Skeletal muscle cell (primary cell): Measurements from ENCODE around the gene CAMSAP1.

ENCODE experiments used
- DNase-seq: peaks from one replicate; pipeline ENCODE4 v3.0.0-alpha.2; 2010; ENCODE audit warnings: low read depth
- H3K4me3 ChIP-seq: 2 replicates; pipeline ENCODE4 v1.5.1; 2011; ENCODE audit warnings: low read depth, mild to moderate bottlenecking, control low read depth, low read length, moderate library complexity

Gene CAMSAP1

DNA sequence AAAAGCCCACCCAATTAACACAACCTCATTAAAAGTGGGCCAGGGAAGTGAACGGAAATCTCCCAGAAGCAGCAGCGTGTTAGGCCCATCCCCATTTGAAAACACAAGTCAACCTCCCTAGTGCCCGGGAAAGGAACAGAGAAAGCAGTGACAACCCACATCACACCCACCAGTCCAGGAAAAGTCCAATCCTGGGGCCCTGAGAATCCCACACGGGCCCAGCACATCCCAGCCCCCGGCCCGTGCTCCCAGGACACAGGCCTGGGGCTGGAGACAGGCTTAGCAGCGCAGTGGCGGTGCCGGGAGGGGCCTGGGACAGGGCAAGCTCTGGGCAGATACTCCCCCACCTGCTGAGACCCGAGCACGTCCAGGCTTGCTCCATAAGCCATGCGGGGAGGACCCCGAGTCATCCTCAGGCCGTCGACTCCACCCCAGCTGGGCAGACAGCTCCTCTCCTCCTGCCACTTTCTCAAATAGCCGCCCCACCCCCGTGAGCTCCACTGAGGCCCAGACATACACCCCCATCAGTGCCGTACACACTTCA, 104.4 kb downstream of the CAMSAP1 start:
- DNase-seq = no peak
- H3K4me3 ChIP-seq = no peak overlapping the region

DNA sequence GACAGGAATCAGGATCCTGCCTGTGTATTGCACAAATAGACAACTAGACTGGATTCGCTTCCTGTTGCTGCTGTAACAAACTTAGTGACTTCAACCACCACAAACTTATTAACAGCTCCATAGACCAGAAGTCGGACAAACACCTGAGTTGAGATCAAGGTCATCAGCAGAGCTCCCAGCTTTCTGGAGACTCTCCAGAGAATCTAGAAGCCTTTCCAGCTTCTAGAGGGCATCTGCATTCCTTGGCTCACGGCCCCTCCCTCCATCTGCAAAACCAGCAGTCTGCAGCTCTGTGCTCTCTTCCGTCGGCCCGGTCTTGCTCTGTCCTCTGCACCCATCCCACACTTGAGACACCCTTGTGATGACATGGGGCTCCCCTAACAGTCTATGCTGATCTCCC, 106.3 kb downstream of the CAMSAP1 start:
- H3K4me3 ChIP-seq = no peak overlapping the region

DNA sequence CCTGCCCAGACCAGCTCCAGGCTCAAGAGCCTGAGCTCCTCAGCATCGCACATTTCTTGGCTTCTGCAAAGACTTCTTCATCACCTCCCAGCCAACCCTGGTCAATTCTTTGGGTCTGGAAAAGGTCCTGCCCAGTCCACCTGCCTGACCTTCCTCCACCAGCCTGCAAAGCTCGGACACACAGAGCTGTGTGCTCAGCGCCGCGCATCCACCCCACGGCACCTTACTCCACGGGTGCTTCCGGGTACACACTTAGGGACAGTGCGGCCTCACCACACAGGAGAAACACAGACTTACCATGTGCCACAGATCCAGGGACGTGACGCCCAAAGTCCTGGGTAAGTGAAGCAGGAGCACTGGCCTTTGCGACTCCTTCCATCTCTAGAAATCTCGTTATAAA, 108.1 kb downstream of the CAMSAP1 start:
- no peak for DNase-seq

More for the DNA sequence above, 106.3 kb downstream of the CAMSAP1 start:
- DNase-seq = no peak

DNA sequence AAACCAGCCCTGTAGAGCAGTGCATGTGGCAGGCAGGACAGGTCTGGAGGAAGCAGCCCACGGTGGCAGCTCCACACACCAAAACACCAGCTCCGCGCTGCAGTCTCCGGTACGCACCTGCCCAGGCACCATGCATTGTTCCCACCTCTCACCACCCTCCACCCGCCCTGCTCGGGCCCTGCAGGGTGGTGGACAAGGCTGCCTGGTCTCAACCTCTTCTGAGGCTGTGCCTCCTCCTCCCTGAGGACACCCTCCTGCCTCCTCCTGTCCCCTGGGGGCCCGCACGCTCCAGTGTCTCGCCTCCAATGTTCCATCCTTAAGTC, 109.1 kb downstream of the CAMSAP1 start:
- DNase-seq = no peak
- no peak overlapping the region for H3K4me3 ChIP-seq

More for the DNA sequence above, 108.1 kb downstream of the CAMSAP1 start:
- H3K4me3 ChIP-seq = no peak overlapping the region

DNA sequence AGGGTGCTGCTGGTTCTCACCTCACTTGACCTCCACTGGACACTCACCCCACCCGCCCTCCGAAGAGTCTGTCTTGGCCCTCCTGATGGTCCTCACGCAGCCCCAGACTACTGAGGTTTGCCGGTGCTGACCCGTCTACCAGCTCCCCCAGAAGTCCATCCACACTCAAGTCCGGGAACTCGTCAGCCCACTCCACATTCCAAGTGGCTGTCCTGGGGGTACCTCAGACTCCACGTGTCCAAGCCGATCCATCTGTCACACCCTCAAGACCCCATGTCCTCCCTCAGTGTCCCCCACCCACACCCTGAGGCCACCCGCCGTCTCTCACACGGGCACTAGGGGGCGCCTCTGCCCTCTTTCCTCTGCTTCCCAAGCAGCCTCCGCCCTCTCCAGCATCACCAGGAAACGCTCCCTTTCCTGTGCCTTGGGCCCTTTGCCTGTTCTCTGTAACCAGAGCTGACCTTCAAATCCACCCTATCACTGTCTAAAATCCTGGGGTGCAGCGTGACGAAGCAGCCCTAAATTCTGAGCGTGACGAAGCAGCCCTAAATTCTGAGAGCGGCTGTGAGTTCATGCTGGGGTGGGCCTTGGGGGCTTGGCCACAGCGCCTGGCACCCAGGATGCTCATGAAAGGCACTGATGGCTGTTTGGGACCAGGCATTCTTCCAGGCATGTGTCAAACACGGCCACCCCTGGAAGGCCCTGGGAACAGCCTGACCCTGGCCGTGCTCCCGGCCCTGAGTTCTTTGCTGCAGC, 109.7 kb downstream of the CAMSAP1 start:
- H3K4me3 ChIP-seq = no peak overlapping the region
- DNase-seq = no peak

DNA sequence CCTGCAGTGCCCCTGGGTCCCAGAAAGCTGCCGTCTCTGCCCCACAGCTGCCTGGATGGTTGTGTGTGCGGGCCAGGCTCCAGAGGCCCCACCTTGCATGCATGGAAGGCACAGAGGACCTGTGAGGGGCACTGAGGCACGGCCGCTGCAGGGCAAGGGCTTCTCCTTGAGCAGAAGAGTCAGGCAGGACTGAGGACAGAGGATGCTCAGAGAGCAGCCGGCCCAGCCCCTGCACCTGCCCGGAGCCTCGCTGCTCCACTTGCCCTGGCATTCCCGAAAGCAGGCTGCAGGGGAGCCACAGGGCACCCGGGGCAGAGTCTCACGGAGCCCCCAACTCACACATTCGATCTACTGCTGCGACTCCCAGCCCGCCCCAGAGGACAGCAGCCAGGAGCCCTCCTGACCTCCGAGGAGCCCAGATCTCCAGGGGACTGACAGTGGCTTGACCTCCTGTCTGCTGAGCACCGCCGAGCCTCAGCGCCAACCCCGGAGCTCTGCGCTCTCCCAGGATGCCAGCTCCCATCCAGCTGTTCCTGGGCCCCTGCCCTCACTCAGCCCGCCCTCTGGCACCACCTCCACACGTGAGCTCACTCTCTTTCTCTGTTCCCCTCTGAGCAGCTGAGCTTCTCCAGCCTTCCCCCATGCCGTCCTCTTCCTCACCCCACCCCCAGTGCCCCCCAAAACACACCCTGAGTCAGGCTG, 110.4 kb downstream of the CAMSAP1 start:
- H3K4me3 ChIP-seq = no peak overlapping the region
- no peak for DNase-seq

DNA sequence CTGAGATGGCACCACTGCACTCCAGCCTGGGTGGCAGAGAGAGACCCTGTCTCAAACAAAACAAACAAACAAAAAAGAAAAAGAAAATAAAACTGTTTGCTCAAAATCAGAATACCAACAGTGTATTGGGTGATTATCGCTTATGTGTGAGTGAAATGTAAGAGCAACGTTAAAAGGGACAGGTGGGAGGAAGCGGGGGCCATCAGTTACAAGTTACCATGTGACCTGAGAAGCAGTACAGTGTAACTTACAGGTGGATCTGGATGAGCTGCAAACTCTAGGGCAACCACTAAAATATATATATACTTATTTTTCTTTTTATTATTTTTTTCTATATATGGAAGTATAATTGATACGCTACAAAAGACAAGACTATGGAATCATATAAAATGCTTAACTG, 112.0 kb downstream of the CAMSAP1 start:
- DNase-seq = no peak
- no peak overlapping the region for H3K4me3 ChIP-seq

DNA sequence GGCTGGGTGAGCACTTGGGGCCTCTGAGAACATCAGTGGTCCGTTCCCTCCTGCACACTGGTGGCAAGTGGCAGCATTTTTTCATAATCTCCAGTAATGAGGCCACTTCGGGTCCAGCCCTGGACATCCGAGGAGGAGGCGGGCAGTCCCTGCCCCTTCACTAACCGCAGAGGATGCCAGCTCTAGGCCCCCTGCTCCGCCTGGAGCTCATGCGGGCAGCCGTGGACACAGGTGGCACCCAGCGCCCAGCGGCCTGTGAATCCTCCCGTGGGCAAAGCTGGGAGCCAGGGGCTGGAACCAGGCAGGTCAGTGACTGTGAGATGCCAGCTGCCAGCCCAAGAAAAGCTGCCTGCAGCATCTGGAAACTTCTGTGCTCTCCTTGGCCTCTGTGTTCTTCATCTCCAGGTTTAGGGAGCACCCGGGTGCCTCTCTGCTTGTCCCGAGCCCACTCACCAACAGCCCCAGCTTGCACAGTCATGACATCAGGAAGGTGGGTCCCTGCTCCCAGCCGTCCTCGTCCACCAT, 112.9 kb downstream of the CAMSAP1 start:
- no peak for DNase-seq
- H3K4me3 ChIP-seq = no peak overlapping the region

DNA sequence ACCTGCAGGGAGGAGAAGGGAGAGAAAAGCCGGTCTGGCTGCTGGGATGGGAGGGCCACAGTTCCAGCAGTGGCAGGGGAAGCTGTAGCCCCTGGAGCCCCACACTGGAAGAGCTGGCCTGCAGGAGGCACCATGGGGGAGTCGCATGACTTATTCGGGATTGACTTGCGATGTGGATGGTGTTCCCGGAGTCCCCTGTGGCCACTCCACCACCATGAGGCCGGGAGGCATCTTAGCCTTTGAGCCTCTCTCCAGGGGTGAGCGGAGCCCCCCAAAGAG, 113.3 kb downstream of the CAMSAP1 start:
- no peak overlapping the region for H3K4me3 ChIP-seq
- no peak for DNase-seq

DNA sequence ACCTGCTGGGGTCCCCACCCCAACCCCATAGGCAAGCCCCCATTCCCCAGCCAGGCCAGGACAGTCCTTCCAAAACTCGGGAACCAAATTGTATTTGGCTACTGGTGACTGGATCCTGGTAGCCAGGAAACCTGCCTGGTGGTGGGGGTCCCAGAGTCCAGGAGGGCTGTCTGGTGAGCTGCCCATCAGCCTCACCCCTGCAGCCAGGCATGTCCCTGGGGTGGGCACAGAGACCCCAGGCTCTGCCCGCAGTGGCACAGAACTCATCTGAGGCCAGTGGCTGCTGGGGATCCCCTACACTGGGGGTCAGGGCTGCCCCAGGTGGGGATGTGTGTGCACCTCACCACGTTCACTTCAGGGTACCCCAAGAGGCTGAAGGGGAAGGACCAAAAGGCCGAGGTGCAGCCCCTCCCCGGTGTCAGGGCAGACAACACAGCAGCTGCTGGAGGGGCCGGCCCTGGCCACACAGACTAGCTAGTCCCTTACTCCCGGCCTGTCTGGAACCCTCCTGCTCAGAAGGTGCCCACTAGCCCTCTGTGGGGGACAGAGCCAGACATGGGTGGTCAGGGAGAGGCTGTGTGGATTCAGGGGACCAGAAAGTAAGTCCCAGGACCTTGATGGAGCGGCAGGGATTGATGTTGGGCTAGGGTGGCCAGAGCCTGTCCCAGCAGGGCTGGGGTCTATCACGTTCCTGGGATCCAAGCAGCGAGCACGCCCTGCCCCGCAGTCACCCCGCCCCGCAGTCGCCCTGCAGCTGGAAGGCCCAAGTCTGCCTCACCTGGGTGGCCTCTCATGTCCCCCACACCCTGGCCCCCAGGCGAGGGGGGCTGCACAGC, 113.9 kb downstream of the CAMSAP1 start:
- no peak overlapping the region for H3K4me3 ChIP-seq
- DNase-seq = no peak

DNA sequence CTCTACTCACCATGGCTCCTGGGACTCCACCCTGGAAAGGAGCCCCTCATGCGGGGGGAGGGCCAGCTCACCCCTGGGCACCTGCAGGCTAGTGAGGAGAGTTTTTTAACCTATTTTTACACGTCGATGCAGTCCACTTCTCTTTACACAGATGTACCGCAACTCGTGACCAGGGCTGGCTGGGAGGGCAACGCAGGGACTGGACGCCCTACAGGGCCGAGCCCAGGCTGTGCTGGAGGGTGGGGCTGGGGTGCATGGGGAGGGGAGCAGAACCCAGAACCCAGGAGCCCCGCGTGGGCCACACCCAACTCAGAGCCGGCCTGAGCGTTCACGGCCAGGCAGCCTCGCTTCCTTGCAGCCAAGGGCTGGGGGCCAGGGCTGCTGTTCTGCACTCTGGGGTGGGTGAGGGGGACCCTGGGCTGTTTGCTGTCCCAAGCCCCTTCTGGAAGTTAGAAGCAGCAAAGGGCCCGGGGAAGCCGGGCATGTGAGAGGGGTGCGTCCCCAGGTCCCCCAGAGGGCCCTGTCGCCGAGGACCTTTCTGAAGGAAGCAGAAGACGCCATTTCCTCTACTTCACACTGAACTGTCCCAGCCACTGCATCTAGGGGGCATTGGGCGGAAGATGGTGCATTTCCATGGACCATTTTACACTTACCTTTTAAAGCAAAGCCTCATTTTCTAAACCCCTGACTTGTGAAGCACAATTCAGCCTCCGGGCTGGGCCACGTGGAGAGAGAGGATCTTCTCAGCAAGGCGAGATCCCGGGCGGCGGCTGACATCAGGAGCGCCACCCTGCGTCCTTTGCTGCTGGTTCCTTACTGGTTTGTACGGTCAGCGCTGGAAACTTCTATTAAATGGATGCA, 114.8 kb downstream of the CAMSAP1 start:
- no peak for DNase-seq
- H3K4me3 ChIP-seq = no peak overlapping the region

DNA sequence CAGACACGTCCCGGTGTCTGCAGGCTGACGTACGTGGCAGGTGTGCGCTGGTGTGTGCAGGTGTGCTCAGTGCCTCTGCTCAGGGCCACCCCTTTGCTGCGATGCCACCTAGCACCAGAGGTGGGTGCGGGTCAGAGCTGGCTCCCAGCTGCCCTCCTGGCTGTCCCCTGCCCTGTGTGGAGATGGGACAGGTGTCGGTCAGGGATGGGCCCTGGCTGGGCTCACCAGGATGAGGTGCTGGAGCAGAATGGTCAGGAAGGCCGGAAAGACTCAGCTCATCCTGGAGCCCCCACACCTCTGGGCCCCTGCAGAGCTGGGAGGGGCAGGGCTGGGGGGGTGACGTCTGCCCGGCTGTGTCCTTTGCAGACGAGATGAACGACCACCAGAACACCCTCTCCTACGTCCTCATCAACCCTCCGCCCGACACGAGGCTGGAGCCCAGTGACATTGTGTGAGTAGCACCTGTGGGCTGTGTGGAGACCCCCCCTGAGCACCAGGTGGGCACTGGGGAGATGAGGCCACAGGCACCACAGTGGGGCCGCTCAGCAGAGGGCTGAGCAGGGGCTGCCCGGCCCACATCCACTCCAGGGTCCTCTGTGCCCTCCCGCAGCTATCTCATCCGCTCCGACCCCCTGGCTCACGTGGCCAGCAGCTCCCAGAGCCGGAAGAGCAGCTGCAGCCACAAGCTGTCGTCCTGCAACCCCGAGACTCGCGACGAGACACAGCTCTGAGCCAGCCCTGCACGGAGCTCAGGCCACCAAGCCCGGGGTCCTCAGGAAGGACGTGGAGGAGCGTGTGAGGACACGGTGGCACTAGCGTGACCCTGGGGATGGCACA, 115.7 kb downstream of the CAMSAP1 start:
- no peak overlapping the region for H3K4me3 ChIP-seq
- no peak for DNase-seq

DNA sequence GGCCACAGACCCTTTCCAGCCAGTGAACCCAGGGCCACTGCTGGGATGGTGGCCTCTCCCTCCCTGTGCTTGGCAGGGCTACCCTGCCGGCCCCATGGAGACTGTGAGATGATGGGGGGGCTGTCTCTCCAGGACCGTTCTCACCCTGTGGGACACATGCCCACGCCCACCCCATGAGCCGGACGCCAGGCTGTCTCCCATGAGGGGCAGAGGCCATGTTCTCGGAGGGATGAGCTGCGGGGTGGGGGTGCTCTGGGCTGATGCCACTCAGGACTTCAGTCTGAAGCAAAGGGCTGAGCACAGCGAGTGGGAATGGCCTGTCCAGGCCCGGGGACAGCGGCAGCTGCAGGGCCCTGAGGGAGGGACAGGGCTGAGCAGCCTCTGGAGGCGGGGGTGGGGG, 116.5 kb downstream of the CAMSAP1 start:
- H3K4me3 ChIP-seq = no peak overlapping the region
- DNase-seq = no peak

DNA sequence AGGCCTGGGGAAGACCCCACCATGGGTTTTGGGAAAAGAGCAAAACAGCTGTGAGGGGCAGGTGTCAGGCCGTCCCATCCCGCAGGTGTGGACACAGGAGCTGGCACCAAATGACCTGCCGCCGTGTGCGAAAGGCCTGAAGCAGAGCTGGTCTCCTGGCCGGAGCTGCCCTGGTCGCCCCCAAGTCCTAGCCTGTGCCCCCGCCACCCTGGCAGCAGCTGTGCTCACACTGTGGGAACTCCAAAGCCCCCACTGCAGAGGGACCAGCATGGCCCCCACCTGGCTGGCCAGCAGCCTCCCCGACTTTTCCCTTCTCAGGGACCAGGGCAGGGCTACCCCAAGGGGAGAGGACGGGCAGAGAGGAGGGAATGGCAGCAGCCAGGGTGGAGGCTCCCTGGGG, 117.0 kb downstream of the CAMSAP1 start:
- no peak for DNase-seq
- no peak overlapping the region for H3K4me3 ChIP-seq

DNA sequence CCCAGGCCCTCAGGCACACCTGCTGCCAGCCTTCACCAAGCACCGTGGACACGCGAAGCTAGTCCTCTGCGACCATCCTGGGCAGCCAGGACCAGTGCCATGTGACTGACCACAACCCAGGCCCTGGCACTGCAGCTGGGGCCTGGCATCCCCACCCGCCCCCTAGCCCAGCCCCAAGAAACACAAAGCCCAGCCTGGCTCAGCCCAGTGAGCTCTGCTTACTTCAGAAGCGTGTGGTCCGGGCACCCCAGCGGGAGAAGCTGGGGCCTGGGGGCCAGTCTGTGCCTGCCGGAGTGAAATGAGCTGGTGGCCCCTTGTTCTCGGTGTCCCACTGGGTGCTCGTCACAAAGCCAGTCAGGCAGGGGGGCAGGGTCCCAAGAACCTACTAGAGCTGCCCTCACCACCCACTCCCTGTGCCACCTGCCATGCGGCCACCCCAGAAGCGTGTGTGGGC, 117.5 kb downstream of the CAMSAP1 start:
- H3K4me3 ChIP-seq = no peak overlapping the region
- DNase-seq = no peak

DNA sequence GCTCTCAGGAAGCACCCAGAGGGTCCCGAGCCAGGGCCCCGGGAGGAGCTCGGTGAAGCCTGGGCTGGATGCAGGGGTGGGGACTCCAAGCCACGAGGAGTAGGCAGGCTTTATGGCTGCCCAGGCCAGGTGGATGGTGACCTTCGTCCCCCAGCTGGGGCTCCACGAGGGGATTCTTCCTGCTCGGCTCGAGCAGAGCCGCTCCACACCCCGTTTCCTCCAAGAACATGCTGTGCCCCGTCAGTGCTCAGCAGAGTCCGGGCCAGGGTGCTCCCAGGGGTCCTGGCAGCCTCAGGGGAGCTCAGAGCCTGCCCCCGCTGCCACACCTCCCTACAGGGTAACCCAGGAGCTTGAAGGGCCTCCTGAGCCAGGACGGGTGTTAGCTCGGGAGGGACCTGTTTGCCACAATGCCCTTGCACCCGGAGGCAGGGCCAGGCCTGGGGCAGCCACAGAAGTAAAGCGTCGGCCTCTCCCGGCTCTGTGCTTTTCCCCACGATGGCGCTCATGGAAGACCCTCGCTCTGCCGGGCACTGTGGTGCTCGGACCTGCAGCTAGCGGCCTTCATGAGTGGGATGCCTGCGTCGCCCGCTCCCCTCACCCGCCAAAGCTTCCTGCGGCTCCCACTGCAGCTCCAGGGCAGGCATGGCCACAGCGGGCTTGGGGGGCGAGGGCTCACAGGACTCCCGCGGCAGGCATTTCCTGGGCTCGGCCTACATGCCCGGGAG, 118.6 kb downstream of the CAMSAP1 start:
- no peak for DNase-seq

DNA sequence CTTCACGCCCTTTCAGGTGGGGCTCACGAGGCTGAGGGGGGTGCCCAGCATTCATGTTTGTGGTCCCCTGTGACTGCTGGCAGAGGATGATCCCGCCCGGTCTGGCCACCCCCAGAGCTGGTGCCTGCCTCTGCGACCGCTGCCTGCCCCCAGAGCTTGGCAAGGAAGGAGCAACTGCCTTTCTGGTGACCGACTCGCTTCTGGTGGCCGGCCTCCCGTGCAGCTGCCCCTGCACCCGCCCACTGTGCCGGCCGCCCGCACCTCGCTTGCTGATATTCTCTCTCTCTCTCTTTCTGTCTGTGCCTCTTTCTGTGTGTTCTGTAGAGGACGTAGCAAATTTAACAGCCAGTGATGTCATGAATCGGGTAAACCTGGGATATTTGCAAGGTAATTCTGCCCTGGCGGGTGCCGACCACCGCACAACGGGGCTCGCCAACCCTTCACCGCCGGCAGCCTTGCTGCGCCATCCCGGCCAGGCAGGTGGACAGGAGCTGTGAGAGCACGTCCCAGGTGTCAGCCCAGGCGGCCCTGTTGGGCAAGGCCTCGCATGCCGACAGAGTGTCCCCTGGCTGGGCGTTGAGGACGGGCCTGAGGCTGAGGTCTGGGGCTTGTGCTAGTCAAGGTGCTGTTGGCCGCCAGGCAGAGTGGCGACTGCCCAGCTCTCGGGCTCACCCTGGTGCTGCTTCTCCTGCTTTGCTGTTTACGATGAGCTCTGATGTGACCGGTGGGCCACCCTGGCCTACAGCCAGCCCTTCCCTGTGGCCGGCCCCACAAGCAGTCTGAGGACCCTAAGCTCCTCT, 119.4 kb downstream of the CAMSAP1 start:
- H3K4me3 ChIP-seq = no peak overlapping the region
- DNase-seq = no peak

More for the DNA sequence above, 118.6 kb downstream of the CAMSAP1 start:
- no peak overlapping the region for H3K4me3 ChIP-seq
